Measurements from ENCODE around the gene TPCN2. TPM values are rescaled to one million over a fixed set of nuclear protein-coding genes. Genes with fewer than 3 reads are reported as not detected.
"Not testable (repeated sequence)": the region's sequence is repeated elsewhere in the genome, so short reads cannot be mapped to it uniquely, and the experiment has no call there.

Gene TPCN2
- total RNA-seq, 1 experiment from 2014 or later: 3.2 TPM

DNA sequence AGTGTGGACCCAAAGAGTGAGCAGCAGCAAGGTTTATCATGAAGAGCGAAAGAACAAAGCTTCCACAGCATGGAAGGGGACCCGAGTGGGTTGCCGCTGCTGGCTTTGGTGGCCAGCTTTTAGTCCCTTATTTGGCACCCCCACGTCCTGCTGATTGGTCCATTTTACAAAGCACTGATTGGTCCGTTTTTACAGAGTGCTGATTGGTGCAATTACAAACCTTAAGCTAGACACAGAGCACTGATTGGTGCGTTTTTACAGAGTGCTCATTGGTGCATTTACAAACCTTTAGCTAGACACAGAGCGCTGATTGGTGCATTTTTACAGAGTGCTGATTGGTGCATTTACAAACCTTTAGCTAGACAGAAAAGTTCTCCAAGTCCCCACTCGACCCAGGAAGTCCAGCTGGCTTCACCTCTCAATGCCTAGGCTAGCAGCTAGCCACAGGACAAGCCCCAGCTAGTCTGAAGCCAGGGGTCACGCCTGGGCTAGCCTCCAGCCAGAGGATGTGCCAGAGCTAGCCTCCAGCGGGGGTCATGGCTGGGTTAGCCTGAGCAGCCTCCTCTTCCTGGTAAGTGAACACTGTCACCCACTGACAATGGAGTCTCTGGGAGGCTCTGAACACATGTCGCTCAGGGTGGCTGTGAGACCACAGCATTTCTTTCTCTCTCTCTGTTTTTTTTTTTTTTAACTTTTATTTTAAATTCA is 100.8 kb downstream of the TPCN2 start:
- not testable (repeated sequence) for DNase-seq (ENCODE audit: low read depth)

DNA sequence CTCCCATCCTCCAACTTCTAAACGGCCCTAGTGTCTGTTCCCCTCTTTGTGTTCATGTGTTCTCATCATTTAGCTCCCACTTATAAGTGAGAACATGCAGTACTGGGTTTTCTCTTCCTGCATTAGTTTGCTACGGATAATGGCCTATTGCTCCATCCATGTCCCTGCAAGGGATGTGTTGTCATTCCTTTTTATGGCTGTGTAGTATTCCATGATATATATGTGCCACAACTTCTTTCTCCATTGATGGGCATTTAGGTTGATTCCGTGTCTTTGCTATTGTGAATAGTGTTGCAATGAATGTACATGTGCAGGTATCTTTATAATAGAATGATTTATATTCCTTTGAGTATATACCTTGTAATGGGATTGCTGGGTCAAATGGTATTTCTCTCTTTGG is 101.4 kb downstream of the TPCN2 start:
- no peak for DNase-seq (ENCODE audit: low read depth)

DNA sequence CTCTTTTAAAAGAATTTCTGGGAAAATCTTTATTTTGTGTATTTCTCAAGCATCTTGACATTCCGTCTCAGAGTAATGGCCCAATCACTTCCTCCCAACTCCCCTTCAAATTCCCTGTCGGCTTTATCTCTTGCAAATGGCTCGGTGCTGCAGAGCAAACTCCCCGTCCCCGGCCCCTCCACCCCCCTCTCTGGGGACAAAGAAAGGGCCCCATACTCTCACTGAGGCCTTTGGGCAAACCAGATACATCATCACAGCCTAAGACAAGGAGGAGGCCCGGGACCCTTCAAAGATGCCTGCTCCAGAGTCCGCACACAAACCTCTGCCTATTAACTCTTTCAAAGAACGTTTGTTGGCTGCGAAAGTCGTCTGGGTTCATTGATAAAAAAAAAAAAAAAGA is 103.1 kb downstream of the TPCN2 start:
- DNase-seq (ENCODE audit: low read depth): no peak

GRCh38 chr11:69152733-69153421 is 104.1 kb downstream of the TPCN2 start:
- no peak for DNase-seq (ENCODE audit: low read depth)

GRCh38 chr11:69153661-69154060 is 104.9 kb downstream of the TPCN2 start:
- peak; percentile 18 for DNase-seq (ENCODE audit: low read depth)

DNA sequence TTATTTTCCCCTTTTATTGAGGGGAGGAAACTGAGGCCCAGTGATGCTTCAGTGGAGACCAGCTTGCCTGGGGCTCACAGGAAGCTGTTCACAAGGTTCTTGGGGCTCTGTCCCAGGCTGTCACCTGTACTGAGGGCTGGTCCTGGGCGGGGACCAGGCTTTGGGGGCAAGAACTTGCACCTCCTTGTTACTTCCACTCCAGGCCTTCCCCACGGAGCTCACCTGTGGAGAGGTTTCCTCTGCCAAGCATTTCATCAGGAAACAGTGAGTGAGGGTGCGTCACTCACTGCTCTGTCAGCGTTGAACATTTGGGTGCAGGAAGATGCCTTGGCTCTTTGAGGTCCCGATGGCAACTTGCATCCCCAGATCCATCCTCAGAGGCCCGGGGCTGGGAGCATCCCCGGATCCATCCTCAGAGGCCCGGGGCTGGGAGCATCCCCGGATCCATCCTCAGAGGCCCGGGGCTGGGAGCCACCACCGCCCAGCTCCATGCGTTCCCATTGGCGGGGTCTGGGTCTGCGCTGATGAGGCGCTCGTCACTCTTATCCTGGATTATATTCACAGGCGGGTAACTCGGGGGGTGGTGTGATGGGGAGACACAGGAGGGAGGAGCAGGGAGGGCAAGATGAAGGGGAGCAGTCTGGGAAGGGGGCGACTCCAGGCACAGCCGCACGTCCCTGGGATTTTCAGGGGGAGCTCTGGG is 105.6 kb downstream of the TPCN2 start:
- no peak for DNase-seq (ENCODE audit: low read depth)

DNA sequence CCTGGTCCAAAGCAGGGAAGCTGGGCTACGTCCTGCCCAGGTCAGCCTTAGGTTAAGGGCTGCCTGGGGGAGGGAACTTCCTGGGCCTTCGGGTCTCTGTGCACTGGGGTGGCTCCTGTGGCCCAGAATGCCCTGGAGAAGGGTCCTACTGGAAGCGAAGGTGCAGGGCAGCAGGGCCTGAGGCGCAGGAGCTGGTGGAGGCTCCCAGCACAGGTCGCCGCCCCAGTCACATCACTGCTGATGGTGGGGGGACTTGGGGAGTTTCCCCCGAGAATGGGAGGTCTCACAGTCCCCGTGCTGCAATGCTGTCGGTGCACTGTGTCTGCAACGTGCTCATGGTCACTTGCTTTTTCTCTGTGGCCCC is 106.2 kb downstream of the TPCN2 start:
- DNase-seq (ENCODE audit: low read depth): no peak

- DNase-seq (ENCODE audit: low read depth): no peak
These were observed 106.8 kb downstream of the TPCN2 start, which contains the start of gene SMIM38 for GRCh38 chr11:69155302-69156234. Gene SMIM38 (plus strand): TSS chr11:69155935. CDS start chr11:69157847, 1,912 bp downstream.

GRCh38 chr11:69156235-69156639 is 107.5 kb downstream of the TPCN2 start:
- DNase-seq (ENCODE audit: low read depth): no peak

DNA sequence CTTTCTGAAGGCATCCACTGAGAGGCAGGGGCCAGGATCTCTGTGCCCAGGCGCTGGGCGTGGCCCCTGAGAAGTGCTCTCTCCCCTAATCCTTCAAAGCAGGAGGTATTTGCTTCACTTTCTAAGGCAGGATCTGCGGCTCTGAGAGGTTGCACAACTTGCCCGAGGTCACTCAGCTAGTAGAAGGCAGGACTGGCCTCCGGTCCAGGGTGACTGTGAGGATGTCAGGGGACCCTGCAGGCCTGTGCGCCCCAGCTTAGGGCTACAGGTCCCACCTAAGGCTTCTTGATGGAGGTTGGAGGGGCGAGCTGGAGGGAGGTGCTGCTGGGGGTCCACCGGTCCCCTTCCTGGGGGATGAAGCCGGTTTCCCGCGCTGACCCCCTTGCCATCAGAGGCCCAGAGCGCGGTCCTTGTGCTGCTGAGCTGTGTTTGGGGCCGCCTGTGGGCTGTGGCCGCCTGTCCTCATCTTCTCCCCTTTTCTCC is 108.0 kb downstream of the TPCN2 start:
- DNase-seq (ENCODE audit: low read depth): peak; percentile 35

GRCh38 chr11:69157156-69157821 is 108.6 kb downstream of the TPCN2 start:
- DNase-seq (ENCODE audit: low read depth): peak; percentile 75

DNA sequence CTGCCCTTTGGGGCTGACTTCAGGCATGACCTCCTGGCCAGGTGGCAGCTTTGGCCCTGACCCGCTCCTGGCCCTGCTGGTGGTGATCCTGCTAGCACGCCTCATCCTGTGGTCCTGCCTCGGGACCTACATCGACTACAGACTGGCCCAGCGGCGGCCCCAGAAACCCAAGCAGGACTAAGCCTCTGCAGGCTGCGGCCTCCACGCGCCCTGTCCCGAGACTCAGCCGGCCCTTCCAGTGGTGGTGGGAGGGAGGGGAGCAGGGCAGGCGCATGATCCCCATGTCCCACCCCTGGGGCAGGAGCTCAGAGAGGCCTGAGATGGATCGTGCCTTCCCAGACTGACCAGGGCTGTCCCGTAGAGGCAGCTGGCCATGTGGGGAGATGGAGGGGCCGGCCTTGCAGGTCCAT is 109.1 kb downstream of the TPCN2 start:
- no peak for DNase-seq (ENCODE audit: low read depth)

GRCh38 chr11:69158301-69159149 is 109.8 kb downstream of the TPCN2 start:
- DNase-seq (ENCODE audit: low read depth): no peak

DNA sequence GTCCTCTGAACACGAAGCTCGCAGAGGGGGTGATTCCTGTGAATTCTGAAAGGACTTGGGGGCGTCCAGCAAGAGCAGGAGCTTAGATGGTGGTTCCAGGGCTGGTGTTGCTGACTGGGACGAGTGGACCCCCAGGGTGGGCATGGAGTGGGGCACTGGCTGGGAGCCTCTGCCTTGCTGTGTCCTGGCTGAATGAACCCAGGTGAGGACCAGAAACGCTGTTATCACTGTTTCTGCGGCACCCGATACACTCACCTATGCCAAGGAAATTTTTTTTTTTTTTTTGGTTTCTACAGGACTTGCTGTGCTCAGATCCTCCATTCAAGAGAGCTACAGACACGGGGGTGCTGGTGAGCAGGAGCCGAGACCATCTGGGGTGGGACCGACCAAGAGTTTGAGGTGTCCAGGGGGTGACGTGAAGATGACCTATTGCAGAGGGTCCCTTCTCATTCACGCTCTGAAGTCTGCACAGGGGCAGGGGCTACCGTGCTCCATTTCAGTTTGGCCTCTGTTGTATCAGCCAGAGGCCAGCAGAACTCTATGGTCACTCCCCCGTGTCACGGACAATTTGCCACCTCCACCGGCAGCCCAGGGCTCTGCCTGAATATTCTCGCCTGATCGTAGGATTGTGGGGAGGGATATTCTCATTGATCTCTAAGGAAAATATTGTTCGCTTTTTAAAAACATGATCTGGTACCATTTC is 110.6 kb downstream of the TPCN2 start:
- DNase-seq (ENCODE audit: low read depth): no peak

- DNase-seq (ENCODE audit: low read depth): no peak
These were observed 111.8 kb downstream of the TPCN2 start for GRCh38 chr11:69160296-69161116.

- no peak for DNase-seq (ENCODE audit: low read depth)
These were observed 112.3 kb downstream of the TPCN2 start for GRCh38 chr11:69161117-69161407.

DNA sequence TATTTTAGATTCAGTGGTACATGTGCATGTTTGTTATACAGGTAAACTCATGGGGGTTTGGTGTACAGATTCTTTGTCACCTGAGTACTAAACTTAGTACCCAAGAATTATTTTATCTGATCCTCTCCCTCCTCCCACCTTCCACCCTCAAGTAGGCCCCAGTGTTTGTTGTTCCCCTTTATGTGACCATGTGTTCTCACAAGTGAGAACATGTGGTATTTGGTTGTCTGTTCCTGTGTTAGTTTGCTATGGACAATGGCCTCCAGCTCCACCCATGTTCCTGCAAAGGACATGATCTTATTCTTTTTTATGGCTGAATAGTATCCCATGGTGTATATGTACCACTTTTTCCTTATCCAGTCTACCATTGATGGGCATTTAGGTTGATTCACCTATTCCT is 113.8 kb downstream of the TPCN2 start:
- DNase-seq (ENCODE audit: low read depth): no peak

GRCh38 chr11:69163842-69164241 is 115.1 kb downstream of the TPCN2 start:
- DNase-seq (ENCODE audit: low read depth): no peak

DNA sequence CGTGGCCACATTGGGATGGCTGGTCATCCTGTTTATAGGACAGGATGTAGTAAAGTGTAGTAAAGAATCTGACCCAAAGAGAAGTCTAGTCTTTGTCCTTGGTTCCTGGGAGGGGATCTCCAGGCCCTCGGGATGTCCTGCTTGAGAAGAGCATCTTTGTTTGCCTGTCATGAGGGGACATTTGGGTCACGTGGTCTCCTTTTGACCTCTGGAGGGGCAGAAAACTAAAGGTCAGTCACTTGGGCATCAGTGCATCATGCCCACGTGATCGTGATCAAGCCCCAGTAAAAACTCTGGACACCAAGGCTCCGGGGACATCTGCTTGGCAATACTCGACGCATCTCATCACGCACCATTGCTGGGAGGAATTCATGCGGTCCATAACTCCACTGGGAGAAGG is 116.1 kb downstream of the TPCN2 start:
- DNase-seq (ENCODE audit: low read depth): no peak

Data from RPMI7951 (cell line).